ENCODE data around the gene LAMB1. TPM values are rescaled to one million over a fixed set of nuclear protein-coding genes. Genes with fewer than 3 reads are reported as not detected.

The LAMB1 gene
- 141 and 226 TPM in 2 replicates for total RNA-seq (ENCODE audit: low replicate concordance)
- long read RNA-seq, full-length matches to known transcripts: 4 of 120 reads
- long read RNA-seq, partial matches to known transcripts: 106 of 120 reads
- long read RNA-seq, other reads (novel, unspliced or antisense): 10 of 120 reads

DNA sequence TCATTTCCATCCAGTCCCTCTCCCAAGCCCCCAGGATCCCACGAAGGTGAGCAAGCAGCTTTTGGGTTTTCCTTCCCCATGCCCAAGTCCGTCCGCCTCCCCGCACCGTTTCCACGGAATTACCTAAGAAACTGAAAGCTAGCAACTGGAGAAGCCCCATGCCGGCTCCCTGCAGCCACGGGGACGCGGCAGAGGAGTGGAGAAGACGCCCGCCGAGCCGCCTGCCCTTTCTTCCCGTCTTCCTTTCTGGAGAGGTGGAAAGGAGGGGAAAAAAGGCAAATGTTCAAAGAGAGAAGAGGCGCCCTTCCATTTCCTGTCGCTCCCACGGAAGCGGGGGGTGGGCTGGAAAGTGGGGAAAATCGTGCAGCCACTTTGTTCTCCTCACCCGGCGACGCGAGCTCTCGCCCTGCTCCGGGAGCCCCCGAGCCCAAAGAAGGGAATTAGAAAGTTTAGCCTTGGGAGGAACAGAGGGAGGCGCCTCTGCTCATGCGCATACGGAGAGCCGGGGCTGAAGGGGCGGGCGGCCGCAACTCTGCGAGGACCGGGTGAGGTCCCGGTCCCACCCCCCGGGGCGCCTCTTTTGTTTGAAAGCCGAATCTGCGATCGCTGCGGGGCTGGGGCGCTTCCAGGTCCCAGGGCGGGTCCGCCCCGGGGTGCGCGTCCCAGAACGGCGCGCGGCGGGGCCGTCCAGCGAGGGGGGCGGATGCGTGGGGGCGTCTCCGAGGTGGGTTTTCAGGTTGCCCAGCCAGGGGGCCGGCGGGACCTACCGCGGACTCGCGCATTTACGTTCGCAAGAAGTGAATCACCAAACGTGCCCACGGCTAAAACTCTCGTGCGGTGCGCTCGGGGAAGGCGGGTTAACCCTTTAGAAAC lies at the start of gene LAMB1:
LAMB1 (minus strand) TSS at position 436 of the 873 bp plus-strand sequence; CDS start at position 160, 276 bp downstream.
- Mint-ChIP-seq H3K27ac (peak within 1 kb of the TSS; percentile 91), H3K4me3 (peak within 1 kb of the TSS; percentile 96), H3K4me1 (ENCODE audit: unreplicated experiment) (peaks cover 45% of the 10 kb centered on the region), H3K27me3 (peaks cover 44% of the 10 kb centered on the region), H3K36me3 (peaks cover 15% of the 10 kb centered on the region), H3K9me3 (no peaks in the 10 kb centered on the region)
- DNase-seq (ENCODE audit: extremely low spot score, unreplicated experiment): peak; percentile 85
- TF ChIP-seq, protein P1, sequence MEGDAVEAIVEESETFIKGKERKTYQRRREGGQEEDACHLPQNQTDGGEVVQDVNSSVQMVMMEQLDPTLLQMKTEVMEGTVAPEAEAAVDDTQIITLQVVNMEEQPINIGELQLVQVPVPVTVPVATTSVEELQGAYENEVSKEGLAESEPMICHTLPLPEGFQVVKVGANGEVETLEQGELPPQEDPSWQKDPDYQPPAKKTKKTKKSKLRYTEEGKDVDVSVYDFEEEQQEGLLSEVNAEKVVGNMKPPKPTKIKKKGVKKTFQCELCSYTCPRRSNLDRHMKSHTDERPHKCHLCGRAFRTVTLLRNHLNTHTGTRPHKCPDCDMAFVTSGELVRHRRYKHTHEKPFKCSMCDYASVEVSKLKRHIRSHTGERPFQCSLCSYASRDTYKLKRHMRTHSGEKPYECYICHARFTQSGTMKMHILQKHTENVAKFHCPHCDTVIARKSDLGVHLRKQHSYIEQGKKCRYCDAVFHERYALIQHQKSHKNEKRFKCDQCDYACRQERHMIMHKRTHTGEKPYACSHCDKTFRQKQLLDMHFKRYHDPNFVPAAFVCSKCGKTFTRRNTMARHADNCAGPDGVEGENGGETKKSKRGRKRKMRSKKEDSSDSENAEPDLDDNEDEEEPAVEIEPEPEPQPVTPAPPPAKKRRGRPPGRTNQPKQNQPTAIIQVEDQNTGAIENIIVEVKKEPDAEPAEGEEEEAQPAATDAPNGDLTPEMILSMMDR (conservative IDR thresholded peaks at IDR 0.05): no peak

DNA sequence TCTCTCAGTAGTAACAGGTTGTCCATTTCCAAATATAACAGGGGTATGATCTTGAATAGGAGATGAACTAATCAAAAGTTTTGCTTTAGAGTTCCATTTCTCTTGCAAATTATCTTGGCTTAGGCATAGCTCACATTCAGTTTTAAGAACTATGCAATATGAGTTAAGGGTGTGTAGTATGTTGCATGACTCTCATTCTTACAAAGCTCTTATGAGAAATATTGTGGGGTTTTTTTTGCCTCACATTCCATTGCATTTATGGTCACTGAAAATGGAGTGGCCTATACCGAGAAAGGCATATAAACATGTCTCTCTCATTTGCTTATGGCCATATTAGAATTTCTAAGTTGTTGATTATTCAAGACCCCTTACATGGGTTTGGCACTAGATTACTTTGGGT lies 48.5 kb upstream of the LAMB1 start:
- Mint-ChIP-seq H3K4me1 (ENCODE audit: unreplicated experiment) (peaks cover 24% of the 10 kb centered on the region), H3K9me3 (no peaks in the 10 kb centered on the region), H3K4me3 (no peak overlapping the region), H3K27ac (no peak overlapping the region), H3K36me3 (no peaks in the 10 kb centered on the region), H3K27me3 (no peaks in the 10 kb centered on the region)
- TF ChIP-seq, protein P1 (conservative IDR thresholded peaks at IDR 0.05): no peak
- no peak for DNase-seq (ENCODE audit: extremely low spot score, unreplicated experiment)

DNA sequence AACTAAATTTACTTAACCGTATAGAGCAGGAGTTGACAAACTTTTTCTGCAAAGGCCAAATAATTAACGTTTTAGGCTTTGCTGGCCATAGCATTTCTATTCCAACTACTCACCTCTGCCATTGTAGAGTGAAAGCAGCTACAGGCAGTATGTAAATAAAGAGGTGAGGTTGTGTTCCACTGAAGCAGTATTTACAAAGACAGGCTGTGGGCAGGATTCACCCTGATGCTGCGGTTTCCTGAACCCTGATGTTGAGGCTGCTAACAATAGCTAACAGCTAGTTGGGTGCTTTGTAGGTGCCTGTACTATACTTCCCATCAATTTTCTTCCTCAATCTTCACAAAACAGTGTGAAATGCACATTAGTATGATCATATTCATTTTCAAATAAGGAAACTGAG lies 47.0 kb upstream of the LAMB1 start:
- DNase-seq (ENCODE audit: extremely low spot score, unreplicated experiment): no peak
- Mint-ChIP-seq H3K27me3 (no peaks in the 10 kb centered on the region), H3K27ac (no peak overlapping the region), H3K9me3 (no peaks in the 10 kb centered on the region), H3K36me3 (no peaks in the 10 kb centered on the region), H3K4me1 (ENCODE audit: unreplicated experiment) (peaks cover 14% of the 10 kb centered on the region), H3K4me3 (no peak overlapping the region)
- TF ChIP-seq, protein P1 (conservative IDR thresholded peaks at IDR 0.05): no peak

DNA sequence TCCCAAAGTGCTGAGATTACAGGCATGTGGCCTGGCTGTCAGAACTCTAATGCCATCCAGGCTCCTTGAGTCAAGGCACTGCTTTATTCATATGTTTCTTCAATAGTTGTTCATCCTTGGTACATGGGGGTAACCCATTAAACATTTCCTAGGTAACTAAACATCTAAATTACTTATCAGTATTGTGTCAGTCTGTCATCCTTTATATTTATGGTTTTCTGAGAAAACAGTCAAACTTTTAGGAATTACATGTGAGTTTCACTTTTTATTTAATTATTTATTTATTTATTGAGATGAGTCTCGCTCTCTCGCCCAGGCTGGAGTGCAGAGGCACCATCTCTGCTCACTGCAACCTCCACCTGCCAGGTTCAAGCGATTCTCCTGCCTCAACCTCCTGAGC lies 45.5 kb upstream of the LAMB1 start:
- TF ChIP-seq, protein P1 (conservative IDR thresholded peaks at IDR 0.05): no peak
- Mint-ChIP-seq H3K9me3 (no peaks in the 10 kb centered on the region), H3K4me3 (no peak overlapping the region), H3K4me1 (ENCODE audit: unreplicated experiment) (peaks cover 19% of the 10 kb centered on the region), H3K36me3 (no peaks in the 10 kb centered on the region), H3K27me3 (no peaks in the 10 kb centered on the region), H3K27ac (no peak overlapping the region)
- DNase-seq (ENCODE audit: extremely low spot score, unreplicated experiment): no peak

DNA sequence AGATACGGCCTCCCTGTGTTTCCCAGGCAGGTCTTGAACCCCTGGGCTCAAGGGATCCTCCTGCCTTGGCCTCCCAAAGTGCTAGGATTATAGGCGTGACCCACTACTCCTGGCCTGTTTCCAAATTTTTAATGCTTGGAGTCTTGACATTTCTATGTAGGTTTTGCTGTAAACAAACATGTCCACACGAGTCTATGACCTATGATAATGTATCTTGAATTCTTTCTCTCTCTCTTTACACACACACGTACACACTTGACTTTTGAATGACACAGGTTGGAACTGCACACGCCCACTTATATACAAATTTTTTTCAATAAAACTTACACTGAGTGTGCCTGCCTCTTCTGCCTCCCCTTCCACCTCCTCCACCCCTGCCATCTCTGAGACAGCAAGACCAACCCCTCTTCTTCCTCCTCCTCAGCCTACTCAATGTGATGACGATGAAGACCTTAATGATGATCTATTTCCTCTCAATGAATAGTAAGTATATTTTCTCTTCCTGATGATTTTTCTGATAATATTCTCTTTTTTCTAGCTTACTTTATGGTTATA lies 44.1 kb upstream of the LAMB1 start:
- DNase-seq (ENCODE audit: extremely low spot score, unreplicated experiment): no peak
- TF ChIP-seq, protein P1 (conservative IDR thresholded peaks at IDR 0.05): no peak
- no peak overlapping the region for H3K4me3 Mint-ChIP-seq
- H3K36me3 Mint-ChIP-seq: no peaks in the 10 kb centered on the region
- no peak overlapping the region for H3K27ac Mint-ChIP-seq
- no peaks in the 10 kb centered on the region for H3K27me3 Mint-ChIP-seq
- no peaks in the 10 kb centered on the region for H3K9me3 Mint-ChIP-seq
- H3K4me1 Mint-ChIP-seq (ENCODE audit: unreplicated experiment): peaks cover 12% of the 10 kb centered on the region

All from type B pancreatic cell (in vitro differentiated cells).